Glomerular visceral epithelial cell (primary cell): ENCODE measurements around the gene CYP26B1.

Experiments used
- DNase-seq: peaks from one replicate; pipeline ENCODE4 v3.0.0-alpha.2; 2016; ENCODE audit errors: extremely low spot score

CYP26B1 gene, protein sequence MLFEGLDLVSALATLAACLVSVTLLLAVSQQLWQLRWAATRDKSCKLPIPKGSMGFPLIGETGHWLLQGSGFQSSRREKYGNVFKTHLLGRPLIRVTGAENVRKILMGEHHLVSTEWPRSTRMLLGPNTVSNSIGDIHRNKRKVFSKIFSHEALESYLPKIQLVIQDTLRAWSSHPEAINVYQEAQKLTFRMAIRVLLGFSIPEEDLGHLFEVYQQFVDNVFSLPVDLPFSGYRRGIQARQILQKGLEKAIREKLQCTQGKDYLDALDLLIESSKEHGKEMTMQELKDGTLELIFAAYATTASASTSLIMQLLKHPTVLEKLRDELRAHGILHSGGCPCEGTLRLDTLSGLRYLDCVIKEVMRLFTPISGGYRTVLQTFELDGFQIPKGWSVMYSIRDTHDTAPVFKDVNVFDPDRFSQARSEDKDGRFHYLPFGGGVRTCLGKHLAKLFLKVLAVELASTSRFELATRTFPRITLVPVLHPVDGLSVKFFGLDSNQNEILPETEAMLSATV

DNA sequence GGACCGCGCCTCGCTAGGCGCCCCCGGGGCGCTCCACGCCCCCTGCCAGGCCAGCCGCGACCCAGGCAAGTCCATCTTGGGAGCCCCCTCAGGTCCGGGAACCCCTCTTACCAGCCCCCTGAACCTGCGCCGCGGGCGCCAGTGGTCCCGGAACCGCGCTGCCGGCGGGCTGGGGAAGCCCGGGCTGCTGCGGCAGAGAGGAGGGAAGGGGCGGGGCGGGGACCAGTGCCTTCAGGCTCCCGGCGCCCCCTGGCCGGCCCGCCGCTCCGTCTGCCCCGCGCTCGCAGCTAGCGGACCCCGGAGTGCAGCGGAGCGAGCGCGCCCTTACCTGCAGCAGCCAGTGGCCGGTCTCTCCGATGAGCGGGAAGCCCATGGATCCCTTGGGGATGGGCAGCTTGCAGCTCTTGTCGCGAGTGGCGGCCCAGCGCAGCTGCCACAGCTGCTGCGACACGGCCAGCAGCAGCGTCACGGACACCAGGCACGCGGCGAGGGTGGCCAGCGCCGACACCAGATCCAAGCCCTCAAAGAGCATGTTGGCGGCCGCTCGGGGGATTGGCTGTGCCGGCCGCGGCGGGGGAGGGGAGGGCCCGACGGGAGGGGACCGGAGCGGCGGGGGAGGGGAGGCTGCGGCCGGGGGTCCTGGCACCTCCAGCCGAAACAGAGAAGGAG is at the start of gene CYP26B1:
Gene CYP26B1 (minus strand): TSS at position 560 of the 669 bp plus-strand sequence. CDS start 28 bp downstream, at position 532.
- DNase-seq = no peak

DNA sequence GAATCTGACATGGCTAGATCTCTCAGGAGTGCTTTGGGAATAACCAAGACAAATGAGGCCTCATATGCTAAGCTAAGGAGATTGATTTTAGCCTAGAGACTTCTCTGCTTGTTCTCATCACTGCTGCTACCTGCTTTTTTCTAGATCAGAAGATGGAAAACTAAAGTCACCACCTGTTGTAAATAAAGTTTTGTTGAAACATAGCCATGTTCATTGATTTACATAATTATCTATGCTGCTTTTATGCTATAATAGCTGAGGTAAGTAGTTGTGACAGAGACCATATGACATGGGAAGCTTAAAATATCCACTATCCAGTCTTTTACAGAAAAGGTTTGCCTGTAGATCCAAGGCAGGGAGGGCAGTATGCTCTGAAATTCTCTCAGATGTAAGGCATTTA is 46.1 kb upstream of the CYP26B1 start:
- no peak for DNase-seq

GRCh38 chr2:72191441-72191840 is 43.8 kb upstream of the CYP26B1 start:
- DNase-seq = no peak

- DNase-seq = no peak
Observed at GRCh38 chr2:72185206-72185605, 37.5 kb upstream of the CYP26B1 start.

GRCh38 chr2:72183466-72183865 is 35.8 kb upstream of the CYP26B1 start:
- no peak for DNase-seq

DNA sequence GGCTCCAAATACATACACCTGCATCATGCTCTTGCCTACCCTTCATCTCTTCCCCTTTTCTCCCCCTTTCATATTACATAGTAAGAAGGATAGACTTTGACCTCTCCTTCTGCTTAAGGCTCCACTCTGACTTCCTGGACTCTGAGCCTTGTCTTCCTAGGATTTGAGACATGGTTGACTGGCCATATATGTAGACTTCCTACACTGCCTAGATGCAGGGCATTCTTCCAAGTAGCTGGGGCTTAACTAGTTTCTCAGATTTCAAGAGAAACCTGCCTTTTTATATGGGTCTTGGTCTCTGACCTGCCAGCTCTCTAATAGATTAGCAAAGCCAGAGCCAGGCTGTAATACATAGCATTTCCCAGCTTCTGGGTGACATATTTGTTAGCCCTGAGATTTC is 35.4 kb upstream of the CYP26B1 start:
- peak; percentile 3 for DNase-seq

DNA sequence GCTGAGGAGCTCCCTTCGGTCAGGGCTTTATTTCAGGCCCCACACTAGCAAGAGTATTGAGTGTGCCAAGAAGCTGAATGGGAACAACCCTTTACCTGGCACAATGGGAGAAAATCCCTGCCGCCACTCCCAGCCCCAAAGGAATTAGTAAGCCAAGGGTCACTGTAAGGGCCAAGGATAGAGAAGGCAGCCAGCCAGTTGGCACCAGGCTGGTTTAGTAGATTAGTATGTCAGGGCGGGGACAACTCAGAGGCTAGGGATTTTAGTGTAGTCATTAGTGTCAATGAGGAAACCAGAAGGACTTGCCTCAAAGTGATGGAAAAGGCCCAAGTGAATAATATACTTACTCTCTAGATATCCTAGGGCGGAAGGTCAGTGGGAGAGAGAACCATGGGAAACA is 34.9 kb upstream of the CYP26B1 start:
- DNase-seq = no peak

GRCh38 chr2:72181616-72182015 is 34.0 kb upstream of the CYP26B1 start:
- no peak for DNase-seq

- no peak for DNase-seq
Observed at GRCh38 chr2:72180351-72180750, 32.7 kb upstream of the CYP26B1 start.

DNA sequence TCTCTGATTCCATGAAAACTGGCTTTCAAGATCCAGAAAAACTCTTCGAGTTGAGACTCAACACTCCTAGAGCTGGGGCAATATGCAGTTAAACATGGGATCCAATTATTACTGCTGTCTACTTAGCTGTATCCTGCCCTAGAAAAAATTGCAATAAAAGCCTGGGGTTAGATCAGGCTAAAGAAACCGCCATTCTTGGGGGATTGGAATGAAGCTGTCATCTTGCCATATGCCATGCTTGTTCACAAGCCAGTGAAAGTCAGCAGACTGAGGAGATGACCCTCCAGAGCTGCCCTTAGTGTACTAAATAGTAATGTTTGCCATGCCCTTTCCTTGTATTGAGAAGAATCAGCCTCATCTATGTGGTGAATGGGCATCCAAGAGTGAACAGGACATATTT is 30.9 kb upstream of the CYP26B1 start:
- no peak for DNase-seq

- DNase-seq = no peak
Observed at GRCh38 chr2:72176281-72176680, 28.6 kb upstream of the CYP26B1 start.

GRCh38 chr2:72175636-72176035 is 28.0 kb upstream of the CYP26B1 start:
- no peak for DNase-seq

GRCh38 chr2:72173640-72174321 is 26.1 kb upstream of the CYP26B1 start:
- no peak for DNase-seq

- no peak for DNase-seq
Observed at GRCh38 chr2:72172478-72172877, 24.8 kb upstream of the CYP26B1 start.

DNA sequence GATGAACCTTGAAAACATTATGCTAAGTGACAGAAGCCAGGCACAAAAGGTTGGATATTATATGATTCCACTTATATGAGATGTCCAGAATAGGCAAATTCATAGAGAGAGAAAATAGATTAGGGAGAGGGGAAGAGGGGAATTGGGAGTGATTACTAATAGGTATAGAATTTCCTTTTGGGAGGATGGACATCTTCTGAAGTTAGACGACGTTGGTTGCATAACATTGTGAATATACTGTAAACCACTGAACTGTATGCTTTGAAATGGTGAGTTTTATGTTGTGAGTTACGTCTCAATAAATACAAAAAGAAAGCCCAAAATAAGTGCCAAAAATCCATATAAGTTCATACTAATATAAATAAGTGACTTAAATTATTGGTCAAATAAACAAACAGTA is 18.6 kb upstream of the CYP26B1 start:
- DNase-seq = no peak

DNA sequence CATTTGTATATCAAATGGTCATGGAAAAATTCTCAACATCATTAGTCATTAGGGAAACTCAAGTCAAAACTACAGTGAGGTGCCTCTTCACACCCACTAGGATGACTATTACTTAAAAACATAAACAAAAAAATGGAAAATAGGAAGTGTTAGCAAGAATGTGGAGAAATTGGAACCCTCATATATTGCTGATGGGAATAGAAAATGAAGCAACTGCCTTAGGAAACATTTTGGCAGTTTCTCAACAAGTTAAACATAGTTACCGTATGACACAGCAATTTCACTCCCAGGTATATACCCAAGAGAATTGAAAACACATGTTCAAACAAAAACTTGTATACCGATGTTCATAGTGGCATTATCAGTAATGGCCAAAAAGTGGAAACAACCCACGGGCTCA is 18.1 kb upstream of the CYP26B1 start:
- no peak for DNase-seq

GRCh38 chr2:72162574-72162973 is 14.9 kb upstream of the CYP26B1 start:
- DNase-seq = no peak

DNA sequence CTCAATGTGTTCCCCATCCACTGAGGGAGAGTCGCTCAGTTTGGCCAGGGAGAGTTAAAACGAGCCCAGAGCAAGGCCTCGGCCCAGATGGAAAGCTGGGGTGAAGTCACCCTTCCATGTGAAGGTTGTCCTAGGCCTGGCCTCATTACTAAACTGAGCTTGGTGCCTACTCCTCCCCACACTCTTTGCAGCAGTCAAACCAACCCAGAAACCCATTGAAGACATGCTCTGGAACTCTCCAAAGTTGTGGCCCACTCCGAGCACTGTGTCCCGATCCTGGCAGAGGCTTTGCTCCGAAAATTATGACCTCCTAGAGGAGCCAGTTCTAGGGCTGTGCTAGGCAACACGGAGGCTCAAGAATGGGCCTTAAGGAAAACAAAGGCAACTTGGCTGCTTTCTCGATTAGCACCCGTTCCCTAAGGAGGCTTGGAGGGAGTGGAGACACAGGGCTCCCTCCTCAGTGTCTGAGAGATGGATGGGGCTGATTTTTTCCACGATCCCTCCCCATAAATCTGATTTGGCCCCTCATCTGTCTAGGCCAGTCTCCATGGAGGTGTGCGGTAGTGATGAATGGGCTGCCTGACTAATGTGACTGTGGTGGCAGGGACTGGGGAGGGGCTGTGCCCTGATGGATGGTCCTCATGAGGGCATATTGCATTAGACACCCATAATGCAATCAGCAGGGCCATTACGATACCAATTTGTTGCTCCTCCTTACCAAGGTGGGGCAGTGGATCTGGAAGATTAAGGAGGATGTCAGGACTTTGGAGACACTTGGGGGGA is 11.7 kb upstream of the CYP26B1 start:
- DNase-seq = no peak

DNA sequence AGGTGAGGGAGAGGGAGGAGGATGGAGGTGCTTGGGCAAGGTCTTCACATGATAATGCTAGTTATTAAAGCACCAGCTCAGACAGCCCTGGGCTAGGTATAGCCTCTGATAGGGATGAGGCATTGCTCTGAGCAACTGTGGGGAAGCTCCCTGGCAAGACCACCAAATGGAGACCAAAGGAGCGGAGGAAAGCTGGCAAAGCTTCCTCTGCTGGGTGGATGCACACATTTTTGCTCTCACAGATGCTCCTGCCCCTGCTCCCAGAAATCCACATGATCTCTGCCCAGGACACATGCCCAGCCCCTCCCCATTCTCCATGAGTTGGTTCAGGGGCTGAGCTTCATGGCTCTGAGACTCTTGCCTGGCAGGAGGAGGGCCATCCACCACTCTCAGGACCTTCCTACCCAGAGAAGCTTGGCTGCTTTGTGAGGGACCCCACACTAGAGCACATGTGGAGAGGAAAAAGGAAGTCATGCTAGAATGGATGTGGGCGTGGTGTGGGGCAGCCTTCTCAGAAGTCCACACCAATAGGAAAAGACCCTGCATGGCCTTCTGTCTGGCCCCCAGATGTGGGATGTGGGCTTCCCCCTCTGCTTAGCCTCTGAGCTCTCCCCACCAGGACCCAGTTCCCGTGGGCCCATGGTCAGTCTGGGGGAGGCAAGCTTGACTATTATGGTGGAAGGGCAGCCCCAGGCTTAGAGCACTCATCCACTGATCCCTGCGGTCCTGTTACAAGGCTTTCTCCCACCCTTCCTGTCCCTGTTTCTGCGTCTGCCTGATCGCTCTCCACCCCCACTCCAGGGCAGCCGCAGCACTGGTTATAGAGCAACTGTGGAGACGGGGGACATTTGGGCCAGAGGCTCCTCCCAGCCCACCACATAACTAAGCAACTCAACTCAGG is 10.5 kb upstream of the CYP26B1 start:
- no peak for DNase-seq

DNA sequence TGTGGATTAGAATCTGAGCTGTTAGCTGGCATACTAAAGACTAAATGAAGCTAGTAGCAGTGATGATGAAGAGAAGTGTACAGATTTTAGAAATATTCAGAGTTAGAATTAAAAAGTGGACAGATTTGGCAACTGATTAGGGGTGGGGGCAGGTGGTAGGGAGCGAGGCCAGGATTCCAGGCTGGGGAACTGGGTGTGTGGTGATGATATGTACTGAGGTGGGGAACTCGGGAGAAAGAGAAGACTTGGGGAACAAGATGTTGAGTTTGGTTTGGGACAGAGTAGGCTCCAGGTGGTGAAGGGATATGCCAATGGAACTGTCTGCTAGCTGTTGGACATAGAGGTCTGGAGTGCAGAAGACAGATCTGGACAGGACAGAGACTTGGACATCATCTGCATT is 9.2 kb upstream of the CYP26B1 start:
- no peak for DNase-seq

DNA sequence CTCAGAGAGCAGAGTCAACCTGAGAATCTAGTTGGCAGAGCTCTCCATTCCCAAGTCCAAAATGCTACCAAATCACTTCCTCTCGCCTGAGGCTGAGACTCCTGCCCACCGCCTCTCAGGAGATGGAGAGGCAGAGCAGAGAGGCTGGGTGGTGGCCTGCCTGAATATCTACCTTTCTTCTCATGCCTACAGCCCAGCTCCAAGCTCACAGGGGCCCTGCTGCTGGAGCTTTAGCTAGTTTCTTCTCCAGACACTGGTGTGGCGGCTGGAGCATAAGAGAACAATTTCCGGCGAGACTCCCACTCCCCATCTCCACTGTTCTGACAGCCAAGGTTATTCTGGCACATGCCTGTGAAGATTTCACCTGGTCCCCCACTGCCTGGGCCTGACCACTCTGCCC is 8.1 kb upstream of the CYP26B1 start:
- DNase-seq = no peak
